GM19438 (cell line): ENCODE measurements around the gene ZNF772.
"Not testable (repeated sequence)": the region's sequence is repeated elsewhere in the genome, so short reads cannot be mapped to it uniquely, and the experiment has no call there.

ENCODE experiments used
- ATAC-seq: cut with Tn5 transposase; IDR thresholded peaks from one replicate; pipeline ENCODE4 v1.9.1; 2021; ENCODE audit warnings: low read depth; ENCODE audit not compliant: unreplicated experiment

ZNF772 gene

GRCh38 chr19:57477191-57478008 lies at the start of gene ZNF772:
TSS of gene ZNF772 (minus strand) at chr19:57477566. CDS start at chr19:57477309, 257 bp downstream.
- ATAC-seq: peak; percentile 77

- not testable (repeated sequence) for ATAC-seq
These were observed 40.7 kb upstream of the ZNF772 start for GRCh38 chr19:57518021-57518420.

GRCh38 chr19:57515255-57515654 lies 37.9 kb upstream of the ZNF772 start:
- ATAC-seq: no peak

DNA sequence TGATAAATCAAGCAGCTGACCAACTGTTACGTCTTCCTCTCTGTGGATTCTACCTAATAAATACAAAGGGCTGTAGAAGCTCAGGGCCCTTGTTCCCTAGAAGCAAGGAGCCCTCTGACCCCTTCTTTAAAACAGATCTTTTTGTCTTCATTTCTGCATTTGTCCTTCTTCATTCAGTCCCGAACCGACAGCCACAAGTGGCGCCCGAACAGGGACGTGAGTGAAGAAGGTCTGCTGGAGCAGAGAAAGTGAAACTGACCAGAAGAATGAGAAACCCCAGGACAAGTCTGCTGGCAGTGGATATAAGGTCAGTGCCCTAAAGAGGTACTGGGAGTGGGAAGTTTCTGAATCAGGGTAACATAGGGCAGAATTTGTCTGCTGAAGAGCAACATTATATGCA lies 35.5 kb upstream of the ZNF772 start:
- no peak for ATAC-seq

GRCh38 chr19:57511484-57511883 lies 34.1 kb upstream of the ZNF772 start:
- ATAC-seq: no peak

DNA sequence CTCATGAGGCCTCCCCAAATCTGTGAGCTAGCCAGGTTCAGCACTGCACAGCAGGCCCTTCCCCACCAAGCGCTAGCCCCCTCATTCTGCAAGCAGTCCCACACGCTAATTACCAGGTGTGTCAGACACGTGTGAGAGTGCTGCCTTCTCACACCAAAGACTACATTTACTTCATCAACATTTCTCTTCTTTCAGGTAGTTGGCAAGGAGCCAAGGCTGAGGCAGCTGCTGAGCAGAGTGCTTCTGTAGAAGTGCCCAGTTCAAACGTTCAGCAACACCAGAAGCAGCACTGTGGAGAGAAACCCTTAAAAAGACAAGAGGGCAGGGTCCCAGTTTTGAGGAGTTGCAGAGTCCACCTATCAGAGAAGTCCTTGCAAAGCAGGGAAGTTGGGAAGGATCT lies 28.8 kb upstream of the ZNF772 start:
- ATAC-seq: no peak

DNA sequence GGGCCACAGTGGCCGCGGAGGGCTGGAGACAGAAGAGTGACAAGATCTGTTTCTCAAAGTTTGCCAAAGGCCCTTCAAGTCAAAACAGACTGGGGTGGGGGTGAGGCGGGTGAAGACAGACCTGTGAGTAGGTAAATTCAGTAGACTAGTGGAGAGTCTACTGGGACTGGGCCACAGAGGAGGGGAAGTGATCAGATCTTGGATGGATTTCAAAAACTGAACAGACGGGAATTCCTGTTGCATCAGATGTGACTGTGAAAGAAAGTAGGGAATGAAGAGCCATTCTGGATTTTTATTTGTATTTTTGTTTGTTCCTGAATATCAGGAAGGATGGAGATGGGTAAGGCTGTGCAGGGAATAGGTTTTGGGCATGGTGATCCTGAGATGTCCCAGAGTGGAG lies 23.0 kb upstream of the ZNF772 start:
- ATAC-seq: not testable (repeated sequence)

GRCh38 chr19:57499680-57500395 lies 22.5 kb upstream of the ZNF772 start, which contains the start of gene ZNF773:
TSS of gene ZNF773 (plus strand) at chr19:57499938. CDS start at chr19:57500081, 143 bp downstream.
- peak; percentile 94 for ATAC-seq

GRCh38 chr19:57499332-57499679 lies 21.9 kb upstream of the ZNF772 start:
- not testable (repeated sequence) for ATAC-seq

DNA sequence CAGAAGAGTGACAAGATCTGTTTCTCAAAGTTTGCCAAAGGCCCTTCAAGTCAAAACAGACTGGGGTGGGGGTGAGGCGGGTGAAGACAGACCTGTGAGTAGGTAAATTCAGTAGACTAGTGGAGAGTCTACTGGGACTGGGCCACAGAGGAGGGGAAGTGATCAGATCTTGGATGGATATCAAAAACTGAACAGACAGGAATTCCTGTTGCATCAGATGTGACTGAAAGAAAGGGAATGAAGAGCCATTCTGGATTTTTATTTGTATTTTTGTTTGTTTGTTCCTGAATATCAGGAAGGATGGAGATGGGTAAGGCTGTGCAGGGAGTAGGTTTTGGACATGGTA lies 10.9 kb upstream of the ZNF772 start:
- not testable (repeated sequence) for ATAC-seq

DNA sequence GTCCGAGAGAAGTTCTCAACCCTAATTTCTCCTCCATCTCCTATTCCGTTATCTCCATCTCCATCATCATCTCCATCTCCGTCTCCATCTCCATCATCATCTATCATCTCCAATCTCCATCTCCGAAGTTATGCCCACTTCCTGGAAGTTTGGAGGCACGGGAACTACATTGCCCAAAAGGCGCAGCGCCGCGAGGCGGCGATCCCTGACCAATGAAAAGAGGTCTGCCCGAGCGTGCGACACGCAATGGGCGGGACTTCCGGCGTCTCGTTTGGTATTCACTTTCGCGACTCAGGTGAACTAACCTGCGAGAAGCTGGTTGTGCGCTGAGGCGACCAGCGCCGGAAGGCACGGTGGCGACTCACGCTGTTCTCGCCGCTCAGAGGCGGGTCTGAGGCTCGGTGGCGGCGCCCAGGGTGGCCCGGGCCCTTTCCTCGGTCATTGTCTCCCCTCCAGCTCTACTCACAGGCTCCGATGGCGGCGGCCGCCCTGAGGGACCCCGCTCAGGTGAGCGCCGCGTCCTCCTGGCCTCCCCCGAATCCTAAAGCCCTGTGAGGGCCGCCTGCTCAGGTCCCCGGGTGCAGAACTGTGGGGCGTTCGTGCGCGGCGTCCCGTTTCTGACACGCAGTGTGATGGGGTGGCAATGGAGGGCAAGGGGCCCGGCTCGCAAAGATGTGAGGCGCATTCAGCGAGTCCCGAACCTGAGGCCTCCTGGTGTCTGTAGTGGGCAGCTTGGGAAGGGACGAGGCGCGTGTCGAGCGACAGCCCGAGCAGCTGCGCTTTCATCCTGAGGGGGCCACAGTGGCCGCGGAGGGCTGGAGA lies 10.3 kb upstream of the ZNF772 start, which contains the start of gene ZNF419:
Gene ZNF419 (plus strand): TSS at position 274 of the 822 bp plus-strand sequence. CDS start 201 bp downstream, at position 475.
- peak; percentile 92 for ATAC-seq

DNA sequence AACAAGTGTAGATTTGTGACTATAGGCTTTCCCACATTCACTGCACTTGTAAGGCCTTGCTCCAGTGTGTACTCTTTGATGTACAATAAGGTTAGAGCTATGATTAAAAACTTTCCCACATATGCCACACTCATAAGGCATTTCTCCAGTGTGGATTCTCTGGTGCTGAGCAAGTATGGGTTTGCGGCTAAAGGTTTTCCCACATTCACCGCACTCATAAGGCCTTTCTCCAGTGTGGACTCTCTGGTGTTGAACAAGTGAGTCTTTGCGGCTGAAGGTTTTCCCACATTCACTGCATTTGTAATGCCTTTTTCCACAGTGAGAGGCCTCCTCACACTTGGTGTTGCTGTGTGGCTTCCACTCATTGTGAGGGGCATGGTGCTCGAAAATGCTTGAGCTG lies 3.7 kb downstream of the ZNF772 start:
- ATAC-seq: no peak

- no peak for ATAC-seq
These were observed 10.9 kb downstream of the ZNF772 start for GRCh38 chr19:57466489-57466888.

DNA sequence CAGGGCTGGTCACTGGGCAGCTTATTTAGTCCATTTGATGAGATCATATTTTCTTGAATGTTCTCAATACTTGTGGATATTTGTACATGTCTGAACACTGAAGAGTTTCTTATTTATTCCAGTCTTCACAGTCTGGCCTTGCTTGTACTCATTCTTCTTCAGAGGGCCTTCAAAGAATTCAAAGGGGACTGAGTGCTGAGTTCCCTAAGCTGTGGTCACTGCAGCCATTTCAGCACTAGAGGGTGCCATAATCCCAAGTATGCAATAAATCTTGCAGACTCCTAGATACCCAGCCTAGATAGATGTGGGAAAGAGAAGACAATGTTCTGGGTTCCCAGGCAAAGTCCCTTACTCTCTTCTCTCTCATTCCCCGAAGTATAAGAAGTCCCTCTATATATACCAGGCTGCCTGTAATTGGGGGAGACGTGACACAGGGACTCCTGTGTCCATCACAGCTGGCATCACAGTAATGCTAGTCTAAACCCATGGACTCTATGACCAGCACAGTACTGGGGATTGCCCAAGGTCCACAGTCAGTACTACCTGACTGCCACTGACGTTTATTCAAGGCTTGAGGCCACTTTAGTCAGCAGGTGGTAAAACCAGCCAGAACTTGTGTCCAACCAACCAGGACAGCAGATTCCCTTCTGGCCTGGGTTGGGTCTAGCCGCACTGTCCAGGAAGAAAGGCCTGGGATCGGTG lies 11.5 kb downstream of the ZNF772 start:
- no peak for ATAC-seq

- no peak for ATAC-seq
These were observed 25.1 kb downstream of the ZNF772 start for GRCh38 chr19:57452307-57452706.

DNA sequence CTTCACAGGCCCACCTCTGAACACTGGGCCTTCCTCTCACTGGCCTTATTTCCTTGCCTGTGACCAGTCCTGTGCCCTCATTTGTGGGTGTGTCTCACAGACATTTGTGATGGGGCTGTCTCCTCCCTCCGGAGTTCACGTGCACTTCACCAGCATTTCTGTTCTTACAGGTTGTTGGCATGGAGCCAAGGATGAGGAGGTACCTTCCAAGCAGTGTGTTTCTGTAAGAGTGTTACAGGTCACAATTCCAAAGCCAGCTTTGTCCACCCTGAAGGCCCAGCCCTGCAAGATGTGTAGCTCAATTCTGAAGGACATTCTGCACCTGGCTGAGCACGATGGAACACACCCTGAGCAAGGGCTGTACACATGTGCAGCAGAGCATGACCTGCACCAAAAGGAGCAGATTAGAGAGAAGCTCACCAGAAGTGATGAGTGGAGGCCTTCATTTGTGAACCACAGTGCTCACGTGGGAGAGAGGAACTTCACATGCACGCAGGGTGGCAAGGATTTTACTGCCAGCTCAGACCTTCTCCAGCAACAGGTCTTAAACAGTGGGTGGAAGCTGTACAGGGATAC lies 34.2 kb downstream of the ZNF772 start:
- no peak for ATAC-seq

DNA sequence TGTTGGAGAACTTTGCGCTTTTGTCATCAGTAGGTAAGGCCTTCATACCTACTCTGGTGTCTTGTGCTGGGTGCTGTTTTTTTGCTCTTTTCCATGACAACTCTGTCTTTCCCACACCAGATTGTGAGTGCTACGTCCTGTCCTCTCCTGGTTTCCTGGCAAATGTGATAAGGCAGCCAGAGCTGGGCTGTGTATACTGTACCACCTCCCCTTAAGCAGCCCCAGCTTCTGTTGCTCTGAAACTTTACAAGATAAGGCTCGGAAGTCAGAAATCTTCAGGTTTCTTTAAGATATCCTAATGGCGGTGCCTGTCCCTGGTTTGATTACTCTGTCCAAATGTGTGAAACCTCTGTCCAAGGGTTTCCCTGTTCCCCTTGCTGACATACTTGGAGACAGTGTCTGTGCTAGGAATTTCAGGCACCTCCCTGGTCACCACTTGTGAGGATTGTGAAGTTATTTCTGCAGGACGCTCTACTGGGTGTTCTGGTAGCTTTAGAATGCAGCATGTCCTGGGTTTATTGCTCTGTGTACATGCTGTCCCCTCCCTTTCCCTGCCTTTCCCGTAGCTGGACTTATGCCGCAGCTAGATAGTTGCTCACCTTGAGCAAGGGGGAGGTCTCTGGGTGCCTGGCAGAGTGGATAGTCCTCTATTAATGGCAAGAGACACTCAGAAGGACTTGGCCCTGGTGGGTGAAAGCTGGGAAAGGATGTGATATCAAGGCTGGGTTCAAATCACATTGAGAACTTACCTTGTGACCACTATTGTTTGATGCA lies 35.2 kb downstream of the ZNF772 start:
- ATAC-seq: no peak

GRCh38 chr19:57438925-57439324 lies 38.4 kb downstream of the ZNF772 start:
- no peak for ATAC-seq

DNA sequence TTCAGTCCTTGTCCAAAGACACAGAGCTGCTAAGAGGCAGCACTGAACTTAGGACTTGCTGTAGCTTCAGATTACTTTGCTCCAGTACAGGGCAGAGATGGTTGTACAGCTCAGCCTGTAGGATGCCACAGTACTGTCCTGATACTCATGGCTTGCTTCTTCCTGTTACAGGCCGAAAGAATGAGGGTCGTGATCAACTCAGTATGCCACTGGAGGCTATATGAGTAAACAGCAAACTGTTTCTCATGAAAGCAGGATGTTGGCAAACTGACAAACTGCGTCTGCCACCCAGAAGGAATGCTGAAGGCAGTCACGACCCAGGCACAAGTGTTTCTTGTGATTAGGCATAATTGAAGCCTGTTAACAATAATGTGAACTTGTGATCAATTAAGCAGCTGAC lies 39.4 kb downstream of the ZNF772 start:
- ATAC-seq: no peak
